CD14-positive monocyte (primary cell): ENCODE data around the gene CXCL16. TPM values are rescaled to one million over a fixed set of nuclear protein-coding genes. Genes with fewer than 3 reads are reported as not detected.

Experiments
- DNase-seq, 3 donors: peaks; one replicate each; pipeline ENCODE4 v3.0.0-alpha.2; 2011 to 2022
- H2AFZ ChIP-seq: 2 replicates; pipeline ENCODE4 v1.6.0; 2012; ENCODE audit warnings: mild to moderate bottlenecking, low read depth, low read length, inconsistent platforms; ENCODE audit not compliant: insufficient read depth, poor library complexity, severe bottlenecking
- H3K27ac ChIP-seq, 2 donors: 1 replicate in 1 of 2; 2 replicates in 1 of 2; pipeline ENCODE4 v1.5.1; 2012 to 2013; ENCODE audit warnings: low read length in 2 of 2, control low read depth in 1 of 2, inconsistent platforms in 1 of 2, low read depth in 1 of 2, mild to moderate bottlenecking in 1 of 2
- H3K27me3 ChIP-seq, 2 donors: one replicate each; pipeline versions ENCODE4 v1.6.0 to v1.6.1; 2011 to 2013; ENCODE audit warnings: low read length in 2 of 2; ENCODE audit not compliant: control insufficient read depth in 2 of 2, insufficient read depth in 2 of 2
- H3K36me3 ChIP-seq, 2 donors: replicated peaks in 1 of 2; 1 replicate in 1 of 2; 2 replicates in 1 of 2; pipeline versions ENCODE4 v1.5.1 to v1.6.1; 2012 to 2013; ENCODE audit warnings: low read length in 2 of 2, control low read depth in 1 of 2, inconsistent platforms in 1 of 2, mild to moderate bottlenecking in 1 of 2; ENCODE audit not compliant: insufficient read depth in 2 of 2, control insufficient read depth in 1 of 2
- H3K4me1 ChIP-seq, 2 donors: 1 replicate in 1 of 2; 2 replicates in 1 of 2; pipeline versions ENCODE4 v1.5.1 to v1.6.1; 2012 to 2013; ENCODE audit warnings: low read length in 2 of 2, control low read depth in 1 of 2, inconsistent platforms in 1 of 2, mild to moderate bottlenecking in 1 of 2, moderate library complexity in 1 of 2; ENCODE audit not compliant: insufficient read depth in 2 of 2, control insufficient read depth in 1 of 2
- H3K4me2 ChIP-seq: replicated peaks from 2 replicates; pipeline ENCODE3; 2012; ENCODE audit warnings: low read length, moderate library complexity, mild to moderate bottlenecking; ENCODE audit not compliant: poor library complexity, severe bottlenecking; ENCODE audit errors: extremely low read depth
- H3K4me3 ChIP-seq, 3 experiments: fragments of 200-600 bp in 1 of 3; sonication (generic) in 1 of 3; replicated peaks in 1 of 3; 1 replicate in 2 of 3; 2 replicates in 1 of 3; pipeline ENCODE4 v1.5.1; 2011 to 2013; ENCODE audit warnings: low read length in 3 of 3, mild to moderate bottlenecking in 3 of 3, control low read depth in 2 of 3, low read depth in 2 of 3, inconsistent platforms in 1 of 3, moderate library complexity in 1 of 3
- H3K79me2 ChIP-seq: 2 replicates; pipeline ENCODE4 v1.6.0; 2012; ENCODE audit warnings: mild to moderate bottlenecking, control low read depth, inconsistent platforms, low read length, moderate library complexity; ENCODE audit not compliant: insufficient read depth
- H3K9ac ChIP-seq: 2 replicates; pipeline ENCODE4 v1.6.0; 2017; ENCODE audit warnings: low read length, mild to moderate bottlenecking; ENCODE audit not compliant: insufficient read depth, poor library complexity, severe bottlenecking
- H3K9me3 ChIP-seq, 2 donors: replicated peaks in 1 of 2; 1 replicate in 1 of 2; 2 replicates in 1 of 2; pipeline versions ENCODE4 v1.5.1 to v1.6.1; 2012 to 2013; ENCODE audit warnings: low read length in 2 of 2, control low read depth in 1 of 2; ENCODE audit not compliant: control insufficient read depth in 1 of 2, insufficient read depth in 1 of 2
- H4K20me1 ChIP-seq: 2 replicates; pipeline ENCODE4 v1.6.0; 2012; ENCODE audit warnings: mild to moderate bottlenecking, low read length, control low read depth, moderate library complexity; ENCODE audit not compliant: insufficient read depth
- H3K27ac Mint-ChIP-seq, 7 donors: one replicate each; pipeline ENCODE4 v1.8.0; 2020; ENCODE audit warnings: mild to moderate bottlenecking in 7 of 7, mixed read lengths in 7 of 7, moderate library complexity in 6 of 7, inconsistent platforms in 2 of 7
- H3K27me3 Mint-ChIP-seq, 3 donors: one replicate each; pipeline ENCODE4 v1.8.0; 2021 to 2022; ENCODE audit warnings: low read depth in 3 of 3, mild to moderate bottlenecking in 3 of 3, mixed read lengths in 3 of 3, moderate library complexity in 3 of 3, inconsistent platforms in 1 of 3
- H3K36me3 Mint-ChIP-seq, 2 donors: one replicate each; pipeline ENCODE4 v1.8.0; 2020; ENCODE audit warnings: mixed read lengths in 2 of 2, inconsistent platforms in 1 of 2, mild to moderate bottlenecking in 1 of 2
- H3K4me1 Mint-ChIP-seq: one replicate; pipeline ENCODE4 v1.8.0; 2020; ENCODE audit warnings: mild to moderate bottlenecking, mixed read lengths
- H3K4me3 Mint-ChIP-seq, 2 donors: one replicate each; pipeline ENCODE4 v1.8.0; 2020; ENCODE audit warnings: mild to moderate bottlenecking in 2 of 2, mixed read lengths in 2 of 2, moderate library complexity in 1 of 2
- H3K9me3 Mint-ChIP-seq, 7 donors: one replicate each; pipeline ENCODE4 v1.8.0; 2020 to 2022; ENCODE audit warnings: mixed read lengths in 7 of 7, mild to moderate bottlenecking in 6 of 7, moderate library complexity in 6 of 7, inconsistent platforms in 2 of 7
- WGBS: methylation state at CpG from one replicate; pipeline ENCODE4 v1.1.5; 2013; ENCODE audit warnings: missing lambda C conversion rate; ENCODE audit not compliant: insufficient coverage; 5-methylcytosine and 5-hydroxymethylcytosine counted together
- intact Hi-C, 2 donors: fragments of 100-400 bp; cut with micrococcal nuclease; formaldehyde crosslinking; loops; one replicate each; pipeline versions ENCODE4 v1.15.0 to v1.15.1; 2023
- polyA plus RNA-seq, 3 donors: library from polyadenylated mRNA; depleted of rRNA in 1 of 3; unstranded in 2 of 3; stranded (reverse) in 1 of 3; fragments of 300-500 nt in 2 of 3; fragments of >200 nt in 1 of 3; fragmentation: Illumina TruSeq in 2 of 3; gene quantifications; 1 replicate in 2 of 3; 2 replicates in 1 of 3; pipeline ENCODE4 v1.2.3, GENCODE V29; 2012 to 2021
- TF ChIP-seq, protein P1 (sequence below): fragments of 200-600 bp; IDR thresholded peaks from one replicate; pipeline ENCODE4 v1.8.0; 2022; ENCODE audit warnings: antibody characterized with exemption, mild to moderate bottlenecking

CXCL16 gene
- polyA plus RNA-seq, 3 donors: 68.1 to 204 (median 103) TPM

DNA sequence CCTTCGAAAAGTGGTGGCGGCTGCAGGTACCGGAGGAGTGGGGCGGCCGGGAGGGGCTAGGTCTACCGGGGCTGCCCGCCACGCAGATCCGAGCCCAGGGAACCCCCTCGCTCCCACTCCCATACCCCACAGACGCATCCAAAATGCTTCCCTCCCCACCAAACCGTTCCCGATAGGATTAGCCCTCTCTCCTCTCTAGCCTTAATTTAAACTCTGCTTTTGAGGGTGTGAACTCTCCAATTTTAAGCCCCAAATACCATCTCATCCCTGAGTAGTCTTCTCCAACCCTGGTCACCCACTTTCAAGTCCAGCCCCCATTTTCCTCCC, 260 bp upstream of the CXCL16 start:
- Mint-ChIP-seq H3K9me3 (peaks cover 0 to 18% (median 8%) of the 10 kb centered on the region in 7 donors), H3K4me1 (peaks cover 44% of the 10 kb centered on the region), H3K27me3 (peaks cover 47 to 66% (median 51%) of the 10 kb centered on the region in 3 donors), H3K4me3 (peak overlapping the region; percentile 85 to 89), H3K27ac (peak overlapping the region; percentile 51 to 86 (median 70)), H3K36me3 (peaks cover 36 to 37% of the 10 kb centered on the region in 2 donors)
- H3K27me3 ChIP-seq: peaks cover 7 to 58% of the 10 kb centered on the region in 2 donors
- TF ChIP-seq, protein P1, sequence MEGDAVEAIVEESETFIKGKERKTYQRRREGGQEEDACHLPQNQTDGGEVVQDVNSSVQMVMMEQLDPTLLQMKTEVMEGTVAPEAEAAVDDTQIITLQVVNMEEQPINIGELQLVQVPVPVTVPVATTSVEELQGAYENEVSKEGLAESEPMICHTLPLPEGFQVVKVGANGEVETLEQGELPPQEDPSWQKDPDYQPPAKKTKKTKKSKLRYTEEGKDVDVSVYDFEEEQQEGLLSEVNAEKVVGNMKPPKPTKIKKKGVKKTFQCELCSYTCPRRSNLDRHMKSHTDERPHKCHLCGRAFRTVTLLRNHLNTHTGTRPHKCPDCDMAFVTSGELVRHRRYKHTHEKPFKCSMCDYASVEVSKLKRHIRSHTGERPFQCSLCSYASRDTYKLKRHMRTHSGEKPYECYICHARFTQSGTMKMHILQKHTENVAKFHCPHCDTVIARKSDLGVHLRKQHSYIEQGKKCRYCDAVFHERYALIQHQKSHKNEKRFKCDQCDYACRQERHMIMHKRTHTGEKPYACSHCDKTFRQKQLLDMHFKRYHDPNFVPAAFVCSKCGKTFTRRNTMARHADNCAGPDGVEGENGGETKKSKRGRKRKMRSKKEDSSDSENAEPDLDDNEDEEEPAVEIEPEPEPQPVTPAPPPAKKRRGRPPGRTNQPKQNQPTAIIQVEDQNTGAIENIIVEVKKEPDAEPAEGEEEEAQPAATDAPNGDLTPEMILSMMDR: no peak
- no peak overlapping the region for H2AFZ ChIP-seq
- H3K27ac ChIP-seq: peak overlapping the region in 1 of 2 donors; percentile 79
- H4K20me1 ChIP-seq: no peaks in the 10 kb centered on the region
- peak overlapping the region; percentile 29 to 78 (median 46) for H3K4me3 ChIP-seq
- intact Hi-C loops: loop anchor here in 1 of 2 donors (5.0 kb wide), 1 partner anchor 37 kb away; no protein-coding TSS in a partner anchor
- WGBS: 17% methylated on average over 4 of the region's 13 CpGs
- peak overlapping the region; percentile 80 for H3K9ac ChIP-seq
- H3K4me1 ChIP-seq: peaks cover 41 to 50% of the 10 kb centered on the region in 2 donors
- H3K9me3 ChIP-seq: no peaks in the 10 kb centered on the region
- H3K4me2 ChIP-seq: peak overlapping the region; percentile 71
- no peaks in the 10 kb centered on the region for H3K79me2 ChIP-seq
- no peak for DNase-seq
- H3K36me3 ChIP-seq: peaks cover 0 to 2% of the 10 kb centered on the region in 2 donors

GRCh38 chr17:4738136-4739121, 1.3 kb downstream of the CXCL16 start:
- TF ChIP-seq, protein P1: no peak
- 10% methylated on average over 37 of the region's 41 CpGs for WGBS

More at GRCh38 chr17:4738136-4739121, 1.3 kb downstream of the CXCL16 start:
- H3K27me3 Mint-ChIP-seq: peaks cover 36 to 50% (median 48%) of the 10 kb centered on the region in 3 donors
- intact Hi-C loops: loop anchor here in 1 of 2 donors (2.0 kb wide), 1 partner anchor 52 kb away; no protein-coding TSS in a partner anchor
- H3K9me3 Mint-ChIP-seq: peaks cover 0 to 18% (median 8%) of the 10 kb centered on the region in 7 donors
- H3K4me1 ChIP-seq: peaks cover 55 to 66% of the 10 kb centered on the region in 2 donors
- peaks cover 46 to 51% of the 10 kb centered on the region in 2 donors for H3K36me3 Mint-ChIP-seq
- H3K4me3 Mint-ChIP-seq: peak overlapping the region; percentile 95 to 99
- H3K9me3 ChIP-seq: no peaks in the 10 kb centered on the region
- H2AFZ ChIP-seq: no peak overlapping the region
- H3K27ac Mint-ChIP-seq: peak overlapping the region; percentile 68 to 96 (median 89)
- peak in 2 of 3 donors; percentile 29 to 69 for DNase-seq
- peak overlapping the region; percentile 57 to 79 for H3K27ac ChIP-seq
- peak overlapping the region; percentile 46 to 78 (median 76) for H3K4me3 ChIP-seq
- H3K4me2 ChIP-seq: peak overlapping the region; percentile 71
- peaks cover 56% of the 10 kb centered on the region for H3K4me1 Mint-ChIP-seq
- H3K27me3 ChIP-seq: peaks cover 3 to 44% of the 10 kb centered on the region in 2 donors
- no peaks in the 10 kb centered on the region for H3K79me2 ChIP-seq
- H3K36me3 ChIP-seq: peaks cover 0 to 13% of the 10 kb centered on the region in 2 donors
- no peaks in the 10 kb centered on the region for H4K20me1 ChIP-seq
- H3K9ac ChIP-seq: peak overlapping the region; percentile 80
